ENCODE results near the gene PLEKHA7. TPM values are rescaled to one million over a fixed set of nuclear protein-coding genes. Genes with fewer than 3 reads are reported as not detected.

The PLEKHA7 gene
- total and polyA plus RNA-seq, 2 experiments from 2014 or later: 0.43 TPM; not detected in 1

GRCh38 chr11:16959602-16960001 lies 54.6 kb downstream of the PLEKHA7 start:
- DNase-seq: no peak

DNA sequence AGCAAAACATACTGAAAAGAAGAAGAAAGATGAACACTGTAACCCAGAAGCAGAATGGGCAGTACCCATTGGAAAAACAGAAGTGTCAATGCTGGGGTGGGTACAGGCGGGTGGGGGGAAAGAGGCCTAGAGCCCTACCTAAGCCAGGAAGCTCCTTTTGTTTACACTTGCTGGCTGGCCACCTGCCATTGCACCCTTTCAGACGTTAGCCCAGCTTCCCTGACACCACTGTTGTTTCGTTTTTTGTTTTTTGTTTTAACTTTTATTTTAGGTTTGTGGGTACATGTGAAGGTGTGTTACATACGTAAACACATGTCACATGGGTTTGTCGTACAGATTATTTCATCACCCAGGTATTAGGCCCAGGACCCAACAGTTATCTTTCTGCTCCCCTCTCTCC lies 55.4 kb downstream of the PLEKHA7 start:
- Histone ChIP-seq H3K4me3 (no peak overlapping the region), H3K4me2 (ENCODE audit: unreplicated experiment) (no peak overlapping the region), H3K9me2 (ENCODE audit: insufficient read depth) (no peaks in the 10 kb centered on the region), H3K27me3 (replicated peaks; ENCODE audit: insufficient read depth) (0 out of 2 replicates have a peak, but pooled peaks cover 1% of the 10 kb centered on the region), H3K9ac (no peak overlapping the region), H3K36me3 (ENCODE audit: low read depth) (no peaks in the 10 kb centered on the region), H3F3A (ENCODE audit: insufficient read depth) (no peaks in the 10 kb centered on the region), H2AFZ (no peak overlapping the region), H3K27ac (no peak overlapping the region), H3K4me1 (ENCODE audit: insufficient read depth) (no peaks in the 10 kb centered on the region), H3K9me3 (ENCODE audit: low read depth) (no peaks in the 10 kb centered on the region), H4K20me1 (ENCODE audit: insufficient read depth) (no peaks in the 10 kb centered on the region), H3K79me2 (ENCODE audit: insufficient read depth) (no peaks in the 10 kb centered on the region)
- in situ Hi-C loops (cut with MboI): no loop called here
- WGBS, 2 experiments (ENCODE audit: low coverage in 1 of 2, low lambda C conversion rate in 2 of 2, missing lambda C conversion rate in 2 of 2): 45 to 49% methylated on average over 5 of the region's 5 CpGs
- DNase-seq: no peak
- no peak for TF ChIP-seq EZH2phosphoT487 (IDR thresholded peaks at IDR 0.05; ENCODE audit: insufficient read depth, low read depth)
- no peak for TF ChIP-seq EZH2 (IDR thresholded peaks at IDR 0.05; ENCODE audit: insufficient read depth, poor library complexity, severe bottlenecking)

More at GRCh38 chr11:16959602-16960001, 54.6 kb downstream of the PLEKHA7 start:
- in situ Hi-C loops (cut with MboI): no loop called here
- no peaks in the 10 kb centered on the region for H4K20me1 ChIP-seq (ENCODE audit: insufficient read depth)
- no peaks in the 10 kb centered on the region for H3K4me1 ChIP-seq (ENCODE audit: insufficient read depth)
- no peak overlapping the region for H3K4me3 ChIP-seq
- no peak overlapping the region for H3K4me2 ChIP-seq (ENCODE audit: unreplicated experiment)
- no peak for TF ChIP-seq EZH2 (IDR thresholded peaks at IDR 0.05; ENCODE audit: insufficient read depth, poor library complexity, severe bottlenecking)
- no peak for TF ChIP-seq EZH2phosphoT487 (IDR thresholded peaks at IDR 0.05; ENCODE audit: insufficient read depth, low read depth)
- H3K36me3 ChIP-seq (ENCODE audit: low read depth): no peaks in the 10 kb centered on the region
- H3K79me2 ChIP-seq (ENCODE audit: insufficient read depth): no peaks in the 10 kb centered on the region
- 66 to 70% methylated on average over 3 to 4 of the region's 4 CpGs for WGBS, 2 experiments (ENCODE audit: low coverage in 1 of 2, low lambda C conversion rate in 2 of 2, missing lambda C conversion rate in 2 of 2)
- H3K9me3 ChIP-seq (ENCODE audit: low read depth): no peaks in the 10 kb centered on the region
- no peak overlapping the region for H3K9ac ChIP-seq
- no peak overlapping the region for H2AFZ ChIP-seq
- H3K27me3 ChIP-seq (replicated peaks; ENCODE audit: insufficient read depth): no peaks in the 10 kb centered on the region
- no peak overlapping the region for H3K27ac ChIP-seq
- no peaks in the 10 kb centered on the region for H3K9me2 ChIP-seq (ENCODE audit: insufficient read depth)
- H3F3A ChIP-seq (ENCODE audit: insufficient read depth): no peaks in the 10 kb centered on the region

- H3K4me2 ChIP-seq (ENCODE audit: unreplicated experiment): no peak overlapping the region
- no peak for TF ChIP-seq EZH2 (IDR thresholded peaks at IDR 0.05; ENCODE audit: insufficient read depth, poor library complexity, severe bottlenecking)
- TF ChIP-seq EZH2phosphoT487 (IDR thresholded peaks at IDR 0.05; ENCODE audit: insufficient read depth, low read depth): no peak
- 0 out of 2 replicates have a peak, but pooled peaks cover 7% of the 10 kb centered on the region for H3K27me3 ChIP-seq (replicated peaks; ENCODE audit: insufficient read depth)
- no peaks in the 10 kb centered on the region for H3K4me1 ChIP-seq (ENCODE audit: insufficient read depth)
- in situ Hi-C loops (cut with MboI): no loop called here
- H3K27ac ChIP-seq: no peak overlapping the region
- no peaks in the 10 kb centered on the region for H3F3A ChIP-seq (ENCODE audit: insufficient read depth)
- H3K4me3 ChIP-seq: no peak overlapping the region
- H4K20me1 ChIP-seq (ENCODE audit: insufficient read depth): no peaks in the 10 kb centered on the region
- H3K9ac ChIP-seq: no peak overlapping the region
- DNase-seq: no peak
- no peaks in the 10 kb centered on the region for H3K79me2 ChIP-seq (ENCODE audit: insufficient read depth)
- H3K36me3 ChIP-seq (ENCODE audit: low read depth): no peaks in the 10 kb centered on the region
- H2AFZ ChIP-seq: no peak overlapping the region
- H3K9me3 ChIP-seq (ENCODE audit: low read depth): no peaks in the 10 kb centered on the region
- no peaks in the 10 kb centered on the region for H3K9me2 ChIP-seq (ENCODE audit: insufficient read depth)
- 51 to 61% methylated on average over 5 of the region's 5 CpGs for WGBS, 2 experiments (ENCODE audit: low coverage in 1 of 2, low lambda C conversion rate in 2 of 2, missing lambda C conversion rate in 2 of 2)
Measured at GRCh38 chr11:16956538-16957153, 57.6 kb downstream of the PLEKHA7 start.

DNA sequence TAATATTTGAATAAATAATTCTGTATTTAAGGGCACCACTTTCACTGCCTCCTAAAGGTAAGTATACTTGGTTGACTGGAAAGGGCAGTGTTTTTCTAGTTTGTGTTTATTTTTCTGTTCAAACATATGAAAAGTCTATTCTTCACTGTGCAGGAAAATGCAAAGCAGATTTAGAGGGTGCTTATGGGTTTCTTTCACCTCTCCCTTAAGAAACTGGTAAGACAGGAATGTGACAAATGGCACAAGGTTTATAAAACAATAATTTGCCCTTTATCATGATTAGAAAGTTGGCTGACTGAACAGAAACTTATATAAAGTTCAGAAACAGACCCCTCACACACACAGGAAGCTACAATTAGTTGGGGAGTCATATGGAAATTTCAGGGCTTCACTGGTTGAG lies 60.6 kb downstream of the PLEKHA7 start:
- Histone ChIP-seq H3K4me3 (no peak overlapping the region), H3K9me2 (ENCODE audit: insufficient read depth) (no peaks in the 10 kb centered on the region), H4K20me1 (ENCODE audit: insufficient read depth) (no peaks in the 10 kb centered on the region), H3K9ac (no peak overlapping the region), H3K79me2 (ENCODE audit: insufficient read depth) (no peaks in the 10 kb centered on the region), H3K4me2 (ENCODE audit: unreplicated experiment) (no peak overlapping the region), H3K27me3 (replicated peaks; ENCODE audit: insufficient read depth) (peaks cover 7% of the 10 kb centered on the region; the same call in 1 of the 2 replicates), H3F3A (ENCODE audit: insufficient read depth) (no peaks in the 10 kb centered on the region), H3K36me3 (ENCODE audit: low read depth) (no peaks in the 10 kb centered on the region), H3K27ac (no peak overlapping the region), H3K9me3 (ENCODE audit: low read depth) (no peaks in the 10 kb centered on the region), H3K4me1 (ENCODE audit: insufficient read depth) (no peaks in the 10 kb centered on the region), H2AFZ (no peak overlapping the region)
- DNase-seq: no peak
- in situ Hi-C loops (cut with MboI): no loop called here
- TF ChIP-seq EZH2phosphoT487 (IDR thresholded peaks at IDR 0.05; ENCODE audit: insufficient read depth, low read depth): no peak
- no peak for TF ChIP-seq EZH2 (IDR thresholded peaks at IDR 0.05; ENCODE audit: insufficient read depth, poor library complexity, severe bottlenecking)
